T-helper 2 cell treated with Interferon-gamma antibody and Interleukin-4, amounts not matched to agents 5 μg/mL and 100 μg/mL, for 36 hours (primary cell): ENCODE measurements around the gene KRTAP26-1.

ENCODE experiments used
- DNase-seq: peaks from one replicate; pipeline ENCODE4 v3.0.0; 2021; ENCODE audit warnings: low spot score
- H3K27ac Mint-ChIP-seq: one replicate; pipeline ENCODE4 v1.8.0; 2021; ENCODE audit warnings: mild to moderate bottlenecking, mixed read lengths
- H3K27me3 Mint-ChIP-seq: one replicate; pipeline ENCODE4 v1.8.0; 2021; ENCODE audit warnings: low read depth, mixed read lengths
- H3K36me3 Mint-ChIP-seq: one replicate; pipeline ENCODE4 v1.8.0; 2021; ENCODE audit warnings: low read depth, mixed read lengths
- H3K4me1 Mint-ChIP-seq: one replicate; pipeline ENCODE4 v1.8.0; 2021; ENCODE audit warnings: low read depth, mixed read lengths
- H3K4me3 Mint-ChIP-seq: one replicate; pipeline ENCODE4 v1.8.0; 2022; ENCODE audit warnings: mild to moderate bottlenecking, moderate library complexity, mixed read lengths
- H3K9me3 Mint-ChIP-seq: one replicate; pipeline ENCODE4 v1.8.0; 2021; ENCODE audit warnings: mixed read lengths

Gene KRTAP26-1

DNA sequence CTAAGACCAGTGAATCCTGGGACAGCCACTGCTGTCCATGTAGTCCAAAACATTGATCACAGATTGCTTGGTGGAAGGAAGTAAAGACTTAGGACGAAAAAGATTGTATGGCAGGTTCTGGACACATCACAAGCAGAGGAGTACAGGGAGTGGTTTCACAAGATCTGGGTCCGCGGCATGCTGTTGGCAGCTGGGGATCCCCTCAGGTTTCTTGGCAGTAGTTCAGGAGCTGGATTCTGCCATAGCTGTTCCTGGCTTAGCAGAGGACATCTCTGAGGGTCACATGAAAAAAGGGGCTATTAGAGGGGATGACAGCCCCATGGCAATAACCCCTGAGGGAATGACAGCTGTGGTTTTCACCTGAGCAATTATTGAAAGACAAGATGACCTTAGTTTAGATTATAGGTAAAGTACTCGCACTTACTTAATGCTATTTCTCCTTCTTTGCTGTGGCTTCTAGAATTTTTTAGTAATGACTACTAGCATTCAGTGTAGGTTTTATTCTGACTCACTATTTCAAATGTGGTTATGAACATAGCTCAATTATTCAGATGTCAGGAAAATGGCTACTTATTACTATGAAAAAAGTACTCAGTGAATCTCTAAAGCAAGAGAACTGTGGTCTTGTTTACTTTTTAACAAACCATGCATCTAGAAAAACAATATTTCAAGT, 9.2 kb upstream of the KRTAP26-1 start:
- Mint-ChIP-seq H3K27me3 (no peaks in the 10 kb centered on the region), H3K36me3 (no peaks in the 10 kb centered on the region), H3K27ac (no peak overlapping the region), H3K4me3 (no peak overlapping the region), H3K9me3 (peaks cover 3% of the 10 kb centered on the region), H3K4me1 (no peaks in the 10 kb centered on the region)
- no peak for DNase-seq

DNA sequence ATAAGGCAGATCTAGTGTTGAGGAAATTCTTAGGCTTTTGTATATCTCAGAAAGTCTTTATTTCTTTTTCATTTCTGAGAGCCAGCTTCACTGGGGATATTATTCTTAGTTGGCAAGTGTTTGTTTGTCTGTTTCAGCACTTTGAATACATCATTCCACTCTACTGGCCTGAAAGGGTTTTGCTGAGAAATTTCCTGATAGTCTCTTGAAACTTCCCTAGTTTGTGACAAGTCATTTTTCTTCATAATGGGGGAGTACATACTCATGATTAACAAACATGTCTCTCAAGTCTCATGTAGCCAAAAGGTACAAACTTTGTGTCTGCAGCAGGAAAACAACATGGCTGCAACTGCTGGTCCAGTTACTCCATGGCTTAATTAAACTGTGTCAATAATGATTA, 6.3 kb upstream of the KRTAP26-1 start:
- no peak for DNase-seq
- no peak overlapping the region for H3K27ac Mint-ChIP-seq
- H3K27me3 Mint-ChIP-seq: no peaks in the 10 kb centered on the region
- peaks cover 3% of the 10 kb centered on the region for H3K9me3 Mint-ChIP-seq
- no peaks in the 10 kb centered on the region for H3K4me1 Mint-ChIP-seq
- H3K4me3 Mint-ChIP-seq: no peak overlapping the region
- no peaks in the 10 kb centered on the region for H3K36me3 Mint-ChIP-seq

DNA sequence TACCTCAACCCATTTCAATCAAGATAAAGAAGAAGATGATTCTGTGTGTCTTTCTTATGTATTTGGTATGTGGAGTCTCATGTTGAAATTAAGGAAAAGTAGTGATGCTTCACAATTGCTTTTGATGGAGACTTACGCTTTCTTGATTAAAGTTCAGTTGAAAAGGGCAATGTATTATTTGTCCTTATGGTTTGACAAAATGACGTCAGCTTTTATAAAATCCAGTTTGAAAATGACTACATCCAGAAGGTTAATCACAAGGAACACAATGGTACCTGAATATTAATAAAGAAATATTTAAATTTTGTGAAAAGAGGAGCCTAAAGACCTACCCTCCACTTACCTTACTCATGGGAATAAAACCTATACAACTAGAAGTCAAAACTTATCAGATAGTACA, 4.4 kb downstream of the KRTAP26-1 start:
- Mint-ChIP-seq H3K27me3 (no peaks in the 10 kb centered on the region), H3K4me3 (no peak overlapping the region), H3K4me1 (no peaks in the 10 kb centered on the region), H3K9me3 (no peaks in the 10 kb centered on the region), H3K27ac (no peak overlapping the region), H3K36me3 (no peaks in the 10 kb centered on the region)
- no peak for DNase-seq

DNA sequence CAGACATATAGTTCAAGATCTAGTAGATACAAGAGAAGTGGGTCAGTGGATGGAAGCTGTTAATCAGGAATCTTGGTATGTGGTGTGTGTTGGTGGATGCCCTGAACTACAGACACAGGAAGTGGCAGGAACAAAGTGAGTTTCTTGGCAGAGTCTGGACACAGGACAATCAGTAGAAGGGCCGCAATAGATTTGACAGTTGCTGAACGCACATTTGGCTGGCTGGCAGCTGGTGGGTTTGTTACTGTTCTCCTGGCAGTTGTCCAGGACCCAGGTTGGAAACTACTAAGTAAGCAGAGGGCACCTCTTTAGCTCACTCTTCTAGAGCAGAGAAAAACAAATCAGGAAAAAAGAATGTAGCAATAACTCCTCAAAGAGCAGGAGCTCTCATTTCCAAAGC, 13.2 kb downstream of the KRTAP26-1 start:
- no peaks in the 10 kb centered on the region for H3K9me3 Mint-ChIP-seq
- no peak overlapping the region for H3K27ac Mint-ChIP-seq
- no peak for DNase-seq
- H3K36me3 Mint-ChIP-seq: no peaks in the 10 kb centered on the region
- H3K4me3 Mint-ChIP-seq: no peak overlapping the region
- no peaks in the 10 kb centered on the region for H3K27me3 Mint-ChIP-seq
- no peaks in the 10 kb centered on the region for H3K4me1 Mint-ChIP-seq

GRCh38 chr21:30305136-30305535, 15.0 kb downstream of the KRTAP26-1 start:
- Mint-ChIP-seq H3K9me3 (no peaks in the 10 kb centered on the region), H3K4me3 (no peak overlapping the region), H3K36me3 (no peaks in the 10 kb centered on the region), H3K4me1 (no peaks in the 10 kb centered on the region), H3K27ac (no peak overlapping the region), H3K27me3 (no peaks in the 10 kb centered on the region)
- no peak for DNase-seq

DNA sequence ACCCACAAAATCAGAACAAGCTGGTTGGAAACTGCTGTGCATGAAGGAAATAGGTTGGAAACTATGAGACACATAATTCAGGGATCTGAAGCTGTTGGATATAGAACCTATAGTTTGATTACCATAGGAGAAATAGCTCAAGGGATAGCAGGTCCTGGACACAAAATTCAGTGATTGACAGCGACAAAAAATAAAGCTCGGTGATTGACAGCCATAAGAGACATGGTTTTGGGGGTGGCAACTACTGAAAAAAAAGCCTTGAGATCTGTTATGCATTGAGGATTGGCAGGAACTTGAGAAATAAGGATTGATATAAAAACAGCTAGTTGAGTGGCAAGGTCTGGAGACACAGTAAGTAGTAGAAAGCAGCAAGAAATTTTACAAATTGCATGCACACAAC, 30.9 kb downstream of the KRTAP26-1 start, which contains the start of gene KRTAP25-1:
TSS of gene KRTAP25-1 (minus strand) at position 300 of the 400 bp plus-strand sequence. CDS start at position 276, 24 bp downstream.
- no peak within 1 kb of the TSS for H3K27ac Mint-ChIP-seq

DNA sequence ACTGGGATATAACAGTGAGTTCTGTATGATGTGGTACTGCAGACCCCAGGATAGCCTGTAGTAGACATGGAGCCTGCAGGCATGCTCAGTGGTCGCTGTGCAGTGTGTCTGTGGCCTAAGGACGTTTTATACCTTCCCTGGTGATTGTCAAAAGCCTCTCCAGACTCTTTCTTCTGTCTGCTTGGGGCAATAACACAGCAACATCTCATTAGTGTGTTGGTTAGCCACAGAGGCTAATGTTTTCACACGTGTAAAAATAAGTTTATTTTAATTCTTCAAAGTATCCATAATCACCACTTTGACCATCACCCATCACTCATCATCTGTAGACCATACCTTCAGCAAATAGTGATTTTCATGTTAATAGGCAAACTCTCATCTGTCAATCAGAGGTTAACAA, 37.3 kb downstream of the KRTAP26-1 start, which contains the start of gene KRTAP24-1:
TSS of gene KRTAP24-1 (minus strand) at position 101 of the 400 bp plus-strand sequence. CDS start at position 83, 18 bp downstream.
- no peak within 1 kb of the TSS for H3K4me3 Mint-ChIP-seq
- no peaks in the 10 kb centered on the region for H3K9me3 Mint-ChIP-seq
- H3K4me1 Mint-ChIP-seq: no peaks in the 10 kb centered on the region
- H3K27ac Mint-ChIP-seq: no peak within 1 kb of the TSS
- no peaks in the 10 kb centered on the region for H3K36me3 Mint-ChIP-seq
- H3K27me3 Mint-ChIP-seq: no peaks in the 10 kb centered on the region
- no peak for DNase-seq

More for the DNA sequence above, 30.9 kb downstream of the KRTAP26-1 start, which contains the start of gene KRTAP25-1:
- no peaks in the 10 kb centered on the region for H3K4me1 Mint-ChIP-seq
- no peaks in the 10 kb centered on the region for H3K27me3 Mint-ChIP-seq
- H3K4me3 Mint-ChIP-seq: no peak within 1 kb of the TSS
- no peak for DNase-seq
- H3K36me3 Mint-ChIP-seq: no peaks in the 10 kb centered on the region
- H3K9me3 Mint-ChIP-seq: no peaks in the 10 kb centered on the region

DNA sequence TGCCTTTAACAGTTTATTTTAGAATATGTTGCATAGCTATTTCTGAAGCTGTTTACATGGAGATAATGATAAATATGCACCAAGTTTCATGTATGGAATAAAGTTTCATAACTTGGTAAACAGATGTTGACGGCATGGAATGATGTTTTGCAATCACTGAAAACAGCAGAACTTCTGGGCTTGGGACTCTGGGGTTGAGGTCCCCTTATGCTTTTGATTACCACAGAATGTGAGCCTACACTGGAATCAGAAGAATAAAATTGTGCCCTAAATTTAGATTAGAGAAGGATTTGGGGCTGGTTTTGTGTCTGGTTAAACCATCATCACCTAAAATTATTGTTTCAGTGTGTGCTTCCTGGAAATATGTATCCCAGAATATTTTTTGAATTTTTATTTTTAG, 48.5 kb downstream of the KRTAP26-1 start:
- H3K4me3 Mint-ChIP-seq: no peak overlapping the region
- H3K36me3 Mint-ChIP-seq: no peaks in the 10 kb centered on the region
- H3K4me1 Mint-ChIP-seq: no peaks in the 10 kb centered on the region
- H3K9me3 Mint-ChIP-seq: no peaks in the 10 kb centered on the region
- DNase-seq: no peak
- no peaks in the 10 kb centered on the region for H3K27me3 Mint-ChIP-seq
- no peak overlapping the region for H3K27ac Mint-ChIP-seq

- Mint-ChIP-seq H3K9me3 (no peaks in the 10 kb centered on the region), H3K36me3 (no peaks in the 10 kb centered on the region), H3K4me3 (no peak overlapping the region), H3K27ac (no peak overlapping the region), H3K27me3 (no peaks in the 10 kb centered on the region), H3K4me1 (no peaks in the 10 kb centered on the region)
- no peak for DNase-seq
These were observed 49.0 kb downstream of the KRTAP26-1 start for GRCh38 chr21:30271156-30271555.

DNA sequence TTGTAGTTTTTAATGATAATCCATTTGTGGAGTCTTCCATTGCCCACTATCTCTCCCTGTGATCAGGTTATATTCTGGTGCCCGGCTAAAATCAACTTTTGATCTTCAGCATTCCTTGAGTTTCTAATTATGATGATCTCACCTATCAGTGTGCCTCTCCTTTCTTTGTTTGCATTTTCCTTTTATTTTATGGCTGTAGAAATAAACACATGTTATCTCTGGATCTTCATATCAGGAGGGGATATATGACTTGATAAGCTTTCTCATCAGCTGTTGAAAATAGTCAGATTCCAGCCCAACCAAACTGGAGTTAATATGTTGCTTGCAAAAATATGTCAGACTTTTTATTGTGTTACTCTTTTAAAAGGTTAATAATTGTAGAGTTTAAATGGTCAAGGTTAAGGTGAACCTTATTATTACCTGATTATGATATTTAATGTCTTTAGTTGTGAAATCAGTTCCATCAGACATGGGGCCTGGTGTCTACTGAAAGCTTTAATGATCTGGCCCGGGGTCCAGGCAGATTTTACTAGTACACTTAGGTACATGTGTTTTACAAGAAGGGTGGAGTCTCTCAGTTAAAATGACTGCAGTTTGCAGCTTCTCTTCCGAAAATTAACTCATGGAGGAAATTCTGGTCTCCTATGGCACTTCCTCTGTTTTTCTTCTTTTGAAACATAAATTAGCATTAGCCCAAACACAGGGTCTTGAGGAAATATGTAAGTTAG, 50.1 kb downstream of the KRTAP26-1 start:
- Mint-ChIP-seq H3K4me1 (no peaks in the 10 kb centered on the region), H3K27me3 (no peaks in the 10 kb centered on the region), H3K4me3 (no peak overlapping the region), H3K36me3 (no peaks in the 10 kb centered on the region), H3K9me3 (no peaks in the 10 kb centered on the region), H3K27ac (no peak overlapping the region)
- no peak for DNase-seq
